Endothelial cell of umbilical vein (primary cell): ENCODE data around the gene UFD1. TPM values are rescaled to one million over a fixed set of nuclear protein-coding genes. Genes with fewer than 3 reads are reported as not detected.

ENCODE experiments used
- BruUV-seq: library from RNA; stranded (reverse); fragments of 400-500 nt; replicated peaks from 2 replicates; lab custom pipeline; 2021; lab: Mats Ljungman, UMichigan
- CTCF ChIA-PET: fragments of 300-600, 350-600 bp; sonication (Branson Sonifier 250); formaldehyde crosslinking; loops from one replicate; lab custom pipeline; 2021; ENCODE audit warnings: antibody characterized with exemption, inconsistent platforms; lab: Charles Lee
- POLR2A ChIA-PET: fragments of 300-600, 350-600 bp; sonication (Branson Sonifier 250); formaldehyde crosslinking; loops from one replicate; lab custom pipeline; 2021; ENCODE audit warnings: antibody characterized with exemption, inconsistent platforms; lab: Charles Lee
- DNase-seq: peaks from one replicate; pipeline ENCODE4 v3.0.0-alpha.2; 2011; ENCODE audit warnings: low read depth, low spot score
- FAIRE-seq: peaks from 2 replicates; lab custom pipeline; 2011; peaks lifted over from hg19 to GRCh38; lab: Jason Lieb, UNC
- H2AFZ ChIP-seq: 2 replicates; pipeline ENCODE4 v1.6.0; 2012; ENCODE audit warnings: low read depth, low read length, control low read depth, inconsistent platforms
- H3K27ac ChIP-seq: 2 replicates; pipeline ENCODE4 v1.5.1; 2011; ENCODE audit warnings: low read depth, mild to moderate bottlenecking, control low read depth, low read length, moderate library complexity; ENCODE audit not compliant: insufficient read depth
- H3K27me3 ChIP-seq, 2 experiments: 2 replicates each; pipeline versions ENCODE4 v1.6.0 to v1.6.1; 2011; ENCODE audit warnings: low read length in 2 of 2, mixed read lengths in 1 of 2; ENCODE audit not compliant: control insufficient read depth in 2 of 2, insufficient read depth in 2 of 2
- H3K36me3 ChIP-seq, 2 experiments: 2 replicates in 1 of 2; 3 replicates in 1 of 2; pipeline ENCODE4 v1.5.1; 2011; ENCODE audit warnings: low read length in 2 of 2, mild to moderate bottlenecking in 1 of 2, moderate library complexity in 1 of 2; ENCODE audit not compliant: control insufficient read depth in 2 of 2, insufficient read depth in 2 of 2; ENCODE audit errors: extremely low read depth in 1 of 2
- H3K4me1 ChIP-seq: 3 replicates; pipeline ENCODE4 v1.5.1; 2011; ENCODE audit warnings: mild to moderate bottlenecking, low read length; ENCODE audit not compliant: control insufficient read depth, insufficient read depth; ENCODE audit errors: extremely low read depth
- H3K4me2 ChIP-seq: 2 replicates; pipeline ENCODE4 v1.6.1; 2011; ENCODE audit warnings: low read length, control low read depth, mixed read lengths; ENCODE audit not compliant: insufficient read depth
- H3K4me3 ChIP-seq, 3 experiments: fragments of 200-600 bp in 1 of 3; sonication (generic), shearing (Covaris generic) in 1 of 3; replicated peaks in 1 of 3; 2 replicates each; pipeline ENCODE4 v1.5.1; 2011 to 2016; ENCODE audit warnings: control low read depth in 3 of 3, low read length in 3 of 3, mild to moderate bottlenecking in 2 of 3, inconsistent platforms in 1 of 3, low read depth in 1 of 3, moderate library complexity in 1 of 3; ENCODE audit not compliant: insufficient read depth in 1 of 3
- H3K79me2 ChIP-seq: 2 replicates; pipeline ENCODE4 v1.6.0; 2012; ENCODE audit warnings: low read length, inconsistent platforms; ENCODE audit not compliant: control insufficient read depth, insufficient read depth
- H3K9ac ChIP-seq: replicated peaks from 2 replicates; pipeline ENCODE3; 2011; ENCODE audit warnings: low read length, control low read depth; ENCODE audit not compliant: insufficient read depth; ENCODE audit errors: extremely low read depth
- H3K9me1 ChIP-seq: replicated peaks from 3 replicates; pipeline ENCODE4 v1.6.0; 2011; ENCODE audit warnings: mild to moderate bottlenecking, low read length; ENCODE audit not compliant: control insufficient read depth, insufficient read depth; ENCODE audit errors: extremely low read depth
- H3K9me3 ChIP-seq: replicated peaks from 2 replicates; pipeline ENCODE4 v1.5.1; 2012; ENCODE audit warnings: low read length, inconsistent platforms; ENCODE audit not compliant: control insufficient read depth, insufficient read depth
- H4K20me1 ChIP-seq: replicated peaks from 2 replicates; pipeline ENCODE3; 2011; ENCODE audit warnings: mild to moderate bottlenecking, low read length; ENCODE audit not compliant: control insufficient read depth, insufficient read depth; ENCODE audit errors: extremely low read depth
- CTCF ChIP-seq, 2 donors: IDR thresholded peaks; 1 replicate in 1 of 2; 2 replicates in 1 of 2; pipeline ENCODE4 v1.5.1; 2011; ENCODE audit warnings: low read length in 2 of 2, mild to moderate bottlenecking in 2 of 2, moderate library complexity in 2 of 2, control low read depth in 1 of 2, inconsistent platforms in 1 of 2, low read depth in 1 of 2; ENCODE audit not compliant: insufficient read depth in 1 of 2; ENCODE audit errors: extremely low read depth in 1 of 2
- EZH2 ChIP-seq: IDR thresholded peaks from 2 replicates; pipeline ENCODE4 v1.6.1; 2012; ENCODE audit warnings: borderline replicate concordance, low read depth, mild to moderate bottlenecking, moderate library complexity, low read length, inconsistent platforms; ENCODE audit not compliant: severe bottlenecking
- FOS ChIP-seq: IDR thresholded peaks from 2 replicates; pipeline ENCODE4 v1.6.1; 2011; ENCODE audit warnings: mild to moderate bottlenecking, low read length, moderate library complexity, borderline replicate concordance; ENCODE audit not compliant: insufficient read depth
- GATA2 ChIP-seq: IDR thresholded peaks from 2 replicates; pipeline ENCODE4 v1.7.0; 2011; ENCODE audit warnings: low read depth, mild to moderate bottlenecking, moderate library complexity, mixed read lengths, low read length; ENCODE audit not compliant: insufficient read length, insufficient read depth
- JUN ChIP-seq: IDR thresholded peaks from 2 replicates; pipeline ENCODE4 v1.6.1; 2011; ENCODE audit warnings: borderline replicate concordance, low read depth; ENCODE audit not compliant: insufficient read length, insufficient read depth
- MAX ChIP-seq: IDR thresholded peaks from 2 replicates; pipeline ENCODE4 v1.6.1; 2011; ENCODE audit not compliant: insufficient read depth, insufficient read length
- MYC ChIP-seq: IDR thresholded peaks from one replicate; pipeline ENCODE4 v1.6.1; 2011; ENCODE audit warnings: mild to moderate bottlenecking, low read depth, low read length
- POLR2A ChIP-seq: IDR thresholded peaks from 2 replicates; pipeline ENCODE4 v1.6.1; 2012; ENCODE audit warnings: low read depth, mild to moderate bottlenecking, control low read depth, low read length
- POLR2AphosphoS5 ChIP-seq: IDR thresholded peaks from 2 replicates; pipeline ENCODE4 v1.6.1; 2012; ENCODE audit warnings: low read depth, mild to moderate bottlenecking, control low read depth, low read length, moderate library complexity; ENCODE audit not compliant: insufficient read depth
- dilution Hi-C: fragments of 300-500 bp; cut with MboI; formaldehyde crosslinking; loops from one replicate; pipeline ENCODE4 v1.15.0; 2019; ENCODE audit warnings: low sequenced_read_pairs; ENCODE audit not compliant: extremely low pct_ligation_motif_present
- intact Hi-C: fragments of 100-400 bp; cut with micrococcal nuclease; formaldehyde crosslinking; loops from one replicate; pipeline ENCODE4 v1.10.0; 2022
- polyA plus RNA-seq, 4 experiments: library from polyadenylated mRNA; depleted of rRNA in 3 of 4; stranded (reverse) in 3 of 4; unstranded in 1 of 4; fragments of >200 nt; gene quantifications; 2 replicates each; pipeline versions ENCODE4 v1.2.1 to v1.2.3, GENCODE V29; 2011 to 2012; ENCODE audit warnings: missing spikeins in 1 of 4
- total RNA-seq: library from RNA; stranded (reverse); gene quantifications from 2 replicates; pipeline ENCODE4 v1.2.3, GENCODE V29; 2021

Gene UFD1
- total and polyA plus RNA-seq, 2 donors (not counting 3 experiments of a cell fraction or from before 2014, with no cell fraction given): 127 to 228 TPM

- peaks cover 0 to 1% of the 10 kb centered on the region in 2 experiments for H3K36me3 ChIP-seq
- H3K27ac ChIP-seq: no peak overlapping the region
- dilution Hi-C loops: no loop called here
- H4K20me1 ChIP-seq: no peaks in the 10 kb centered on the region
- H3K9me3 ChIP-seq: no peaks in the 10 kb centered on the region
- no TSS peak for BruUV-seq
- CTCF ChIA-PET: interaction anchor here (0.5 to 2.1 kb wide), 3 partner anchors 19 to 114 kb away, joined by 3 to 16 read pairs (median 3); no protein-coding TSS in a partner anchor
- H3K79me2 ChIP-seq: peaks cover 2% of the 10 kb centered on the region
- DNase-seq: no peak
- no peak overlapping the region for H2AFZ ChIP-seq
- H3K4me1 ChIP-seq: peaks cover 2% of the 10 kb centered on the region
- POLR2A ChIA-PET: no interaction called here
- TF ChIP-seq MAX (no peak), JUN (no peak), POLR2AphosphoS5 (no peak), POLR2A (no peak), MYC (no peak), FOS (no peak), GATA2 (no peak), CTCF (IDR thresholded peaks at IDR 0.05; ENCODE audit: extremely low read depth in 1 of 2, insufficient read depth in 1 of 2, low read depth in 1 of 2, low read length in 2 of 2) (no peak), EZH2 (no peak)
- no peak for FAIRE-seq
- intact Hi-C loops: no loop called here
- no peak overlapping the region for H3K9ac ChIP-seq
- no peak overlapping the region for H3K4me2 ChIP-seq
- no peaks in the 10 kb centered on the region for H3K9me1 ChIP-seq
- H3K4me3 ChIP-seq: no peak overlapping the region
- H3K27me3 ChIP-seq: no peaks in the 10 kb centered on the region
Measured at GRCh38 chr22:19516378-19517170, 37.6 kb upstream of the UFD1 start.
